ENCODE measurements around the gene SLK. TPM values are rescaled to one million over a fixed set of nuclear protein-coding genes. Genes with fewer than 3 reads are reported as not detected.

The SLK gene
- polyA plus RNA-seq (2013), result 31.0 and 33.1 TPM in 2 replicates

GRCh38 chr10:103966671-103967447 lies at the start of gene SLK:
Gene SLK (plus strand): TSS chr10:103967140. CDS start chr10:103967746, 606 bp downstream.
- Histone ChIP-seq H4K12ac (ENCODE audit: low read depth, low read length) (peak within 1 kb of the TSS; percentile 94), H4K91ac (ENCODE audit: low read depth, low read length) (peak within 1 kb of the TSS; percentile 95), H3K4me1 (ENCODE audit: control insufficient read depth in 1 of 2, insufficient read depth in 2 of 2, low read length in 2 of 2) (peaks cover 2 to 3% of the 10 kb centered on the region in 2 experiments), H3K23ac (ENCODE audit: low read length) (no peak within 1 kb of the TSS), H3K9me3 (ENCODE audit: insufficient read depth, low read depth, low read length) (no peaks in the 10 kb centered on the region), H3K18ac (ENCODE audit: low read length) (peak within 1 kb of the TSS; percentile 91), H2AFZ (ENCODE audit: insufficient read depth, low read length, poor library complexity) (peak within 1 kb of the TSS; percentile 94), H2BK5ac (ENCODE audit: low read depth, low read length, poor library complexity) (peak within 1 kb of the TSS; percentile 93), H2AK5ac (ENCODE audit: low read length) (peak within 1 kb of the TSS; percentile 97), H3K4ac (ENCODE audit: low read depth, low read length) (peak within 1 kb of the TSS; percentile 88), H3K27me3 (ENCODE audit: insufficient read depth, low read length) (no peaks in the 10 kb centered on the region), H3K4me3 (ENCODE audit: low read depth, low read length) (peak within 1 kb of the TSS; percentile 92), H3K4me2 (ENCODE audit: low read length) (peak within 1 kb of the TSS; percentile 76), H3K79me1 (ENCODE audit: low read length) (peaks cover 6% of the 10 kb centered on the region), H3K27ac (ENCODE audit: low read depth, low read length) (peak within 1 kb of the TSS; percentile 81), H3K14ac (ENCODE audit: low read length) (peak within 1 kb of the TSS; percentile 98), H3K79me2 (ENCODE audit: control insufficient read depth, insufficient read depth, low read length, poor library complexity) (peaks cover 11% of the 10 kb centered on the region), H2BK120ac (ENCODE audit: insufficient read depth, low read length, poor library complexity) (peak within 1 kb of the TSS; percentile 90), H4K8ac (ENCODE audit: low read depth, low read length) (peak within 1 kb of the TSS; percentile 93), H2BK12ac (ENCODE audit: low read length) (no peak within 1 kb of the TSS), H3K36me3 (ENCODE audit: control insufficient read depth in 1 of 2, insufficient read depth in 2 of 2, low read length in 2 of 2) (no peaks in the 10 kb centered on the region), H3K9ac (ENCODE audit: low read length) (peak within 1 kb of the TSS; percentile 94)
- no CpG with 5 or more reads among the region's 92 CpGs for WGBS (ENCODE audit: extremely low coverage, insufficient coverage, insufficient read length)
- DNase-seq, result peak; percentile 62 to 91

GRCh38 chr10:103917302-103918052 lies 49.5 kb upstream of the SLK start:
- H3K14ac ChIP-seq (ENCODE audit: low read length), result peak overlapping the region; percentile 86
- no peaks in the 10 kb centered on the region for H3K9me3 ChIP-seq (ENCODE audit: insufficient read depth, low read depth, low read length)
- H3K27ac ChIP-seq (ENCODE audit: low read depth, low read length), result peak overlapping the region; percentile 85
- no peaks in the 10 kb centered on the region for H3K27me3 ChIP-seq (ENCODE audit: insufficient read depth, low read length)
- peak in 1 of 2 donors; percentile 60 for DNase-seq
- peak overlapping the region; percentile 68 for H2AFZ ChIP-seq (ENCODE audit: insufficient read depth, low read length, poor library complexity)
- peaks cover 6 to 22% of the 10 kb centered on the region in 2 experiments for H3K4me1 ChIP-seq (ENCODE audit: control insufficient read depth in 1 of 2, insufficient read depth in 2 of 2, low read length in 2 of 2)
- H2BK120ac ChIP-seq (ENCODE audit: insufficient read depth, low read length, poor library complexity), result peak overlapping the region; percentile 73
- H3K18ac ChIP-seq (ENCODE audit: low read length), result peak overlapping the region; percentile 70
- H4K91ac ChIP-seq (ENCODE audit: low read depth, low read length), result peak overlapping the region; percentile 94
- peak overlapping the region; percentile 74 for H3K4me3 ChIP-seq (ENCODE audit: low read depth, low read length)
- no peak overlapping the region for H2BK12ac ChIP-seq (ENCODE audit: low read length)
- H3K4ac ChIP-seq (ENCODE audit: low read depth, low read length), result peak overlapping the region; percentile 19
- H4K12ac ChIP-seq (ENCODE audit: low read depth, low read length), result peak overlapping the region; percentile 71
- peak overlapping the region; percentile 1 for H2AK5ac ChIP-seq (ENCODE audit: low read length)
- peaks cover 0 to 2% of the 10 kb centered on the region in 2 experiments for H3K36me3 ChIP-seq (ENCODE audit: control insufficient read depth in 1 of 2, insufficient read depth in 2 of 2, low read length in 2 of 2)
- peak overlapping the region; percentile 79 for H2BK5ac ChIP-seq (ENCODE audit: low read depth, low read length, poor library complexity)
- no peak overlapping the region for H3K23ac ChIP-seq (ENCODE audit: low read length)
- H4K8ac ChIP-seq (ENCODE audit: low read depth, low read length), result peak overlapping the region; percentile 93
- peak overlapping the region; percentile 68 for H3K4me2 ChIP-seq (ENCODE audit: low read length)
- peaks cover 10% of the 10 kb centered on the region for H3K79me1 ChIP-seq (ENCODE audit: low read length)
- peak overlapping the region; percentile 86 for H3K9ac ChIP-seq (ENCODE audit: low read length)
- no CpG with 5 or more reads among the region's 29 CpGs for WGBS (ENCODE audit: extremely low coverage, insufficient coverage, insufficient read length)
- H3K79me2 ChIP-seq (ENCODE audit: control insufficient read depth, insufficient read depth, low read length, poor library complexity), result peaks cover 7% of the 10 kb centered on the region

- Histone ChIP-seq H2BK5ac (ENCODE audit: low read depth, low read length, poor library complexity) (peak within 1 kb of the TSS; percentile 79), H3K36me3 (ENCODE audit: control insufficient read depth in 1 of 2, insufficient read depth in 2 of 2, low read length in 2 of 2) (peaks cover 0 to 2% of the 10 kb centered on the region in 2 experiments), H3K79me1 (ENCODE audit: low read length) (peaks cover 12% of the 10 kb centered on the region), H4K12ac (ENCODE audit: low read depth, low read length) (peak within 1 kb of the TSS; percentile 71), H3K4ac (ENCODE audit: low read depth, low read length) (peak within 1 kb of the TSS; percentile 19), H3K18ac (ENCODE audit: low read length) (peak within 1 kb of the TSS; percentile 70), H3K27me3 (ENCODE audit: insufficient read depth, low read length) (no peaks in the 10 kb centered on the region), H2BK12ac (ENCODE audit: low read length) (peak within 1 kb of the TSS; percentile 56), H3K23ac (ENCODE audit: low read length) (no peak within 1 kb of the TSS), H3K9ac (ENCODE audit: low read length) (peak within 1 kb of the TSS; percentile 86), H3K4me2 (ENCODE audit: low read length) (peak within 1 kb of the TSS; percentile 68), H3K79me2 (ENCODE audit: control insufficient read depth, insufficient read depth, low read length, poor library complexity) (peaks cover 7% of the 10 kb centered on the region), H2AFZ (ENCODE audit: insufficient read depth, low read length, poor library complexity) (peak within 1 kb of the TSS; percentile 68), H3K9me3 (ENCODE audit: insufficient read depth, low read depth, low read length) (no peaks in the 10 kb centered on the region), H3K4me3 (ENCODE audit: low read depth, low read length) (peak within 1 kb of the TSS; percentile 74), H4K91ac (ENCODE audit: low read depth, low read length) (peak within 1 kb of the TSS; percentile 94), H4K8ac (ENCODE audit: low read depth, low read length) (peak within 1 kb of the TSS; percentile 93), H3K4me1 (ENCODE audit: control insufficient read depth in 1 of 2, insufficient read depth in 2 of 2, low read length in 2 of 2) (peaks cover 6 to 22% of the 10 kb centered on the region in 2 experiments), H2AK5ac (ENCODE audit: low read length) (peak within 1 kb of the TSS; percentile 1), H3K14ac (ENCODE audit: low read length) (peak within 1 kb of the TSS; percentile 86), H3K27ac (ENCODE audit: low read depth, low read length) (peak within 1 kb of the TSS; percentile 85), H2BK120ac (ENCODE audit: insufficient read depth, low read length, poor library complexity) (peak within 1 kb of the TSS; percentile 73)
- WGBS (ENCODE audit: extremely low coverage, insufficient coverage, insufficient read length), result no CpG with 5 or more reads among the region's 53 CpGs
- DNase-seq, result peak; percentile 94 to 95
Measured at GRCh38 chr10:103918053-103918846, 48.7 kb upstream of the SLK start, which contains the start of gene STN1. Gene STN1 (minus strand): TSS chr10:103918184. CDS start chr10:103917594, 590 bp downstream.

GRCh38 chr10:103919648-103920025 lies 47.3 kb upstream of the SLK start:
- Histone ChIP-seq H2BK5ac (ENCODE audit: low read depth, low read length, poor library complexity) (no peak overlapping the region), H2BK12ac (ENCODE audit: low read length) (no peak overlapping the region), H2AK5ac (ENCODE audit: low read length) (no peak overlapping the region), H4K8ac (ENCODE audit: low read depth, low read length) (no peak overlapping the region), H3K4me1 (ENCODE audit: control insufficient read depth in 1 of 2, insufficient read depth in 2 of 2, low read length in 2 of 2) (peaks cover 6 to 22% of the 10 kb centered on the region in 2 experiments), H3K36me3 (ENCODE audit: control insufficient read depth in 1 of 2, insufficient read depth in 2 of 2, low read length in 2 of 2) (peaks cover 0 to 2% of the 10 kb centered on the region in 2 experiments), H2AFZ (ENCODE audit: insufficient read depth, low read length, poor library complexity) (no peak overlapping the region), H3K27me3 (ENCODE audit: insufficient read depth, low read length) (no peaks in the 10 kb centered on the region), H3K4ac (ENCODE audit: low read depth, low read length) (no peak overlapping the region), H3K4me3 (ENCODE audit: low read depth, low read length) (no peak overlapping the region), H3K27ac (ENCODE audit: low read depth, low read length) (no peak overlapping the region), H3K79me1 (ENCODE audit: low read length) (peaks cover 13% of the 10 kb centered on the region), H3K14ac (ENCODE audit: low read length) (no peak overlapping the region), H3K9me3 (ENCODE audit: insufficient read depth, low read depth, low read length) (no peaks in the 10 kb centered on the region), H4K91ac (ENCODE audit: low read depth, low read length) (no peak overlapping the region), H4K12ac (ENCODE audit: low read depth, low read length) (no peak overlapping the region), H3K23ac (ENCODE audit: low read length) (no peak overlapping the region), H3K9ac (ENCODE audit: low read length) (no peak overlapping the region), H3K4me2 (ENCODE audit: low read length) (no peak overlapping the region), H3K79me2 (ENCODE audit: control insufficient read depth, insufficient read depth, low read length, poor library complexity) (peaks cover 7% of the 10 kb centered on the region), H3K18ac (ENCODE audit: low read length) (no peak overlapping the region), H2BK120ac (ENCODE audit: insufficient read depth, low read length, poor library complexity) (no peak overlapping the region)
- peak; percentile 33 to 56 for DNase-seq
- no CpG with 5 or more reads among the region's 1 CpG for WGBS (ENCODE audit: extremely low coverage, insufficient coverage, insufficient read length)

All from trophoblast cell (in vitro differentiated cells and primary cell).